Caki2 (cell line): ENCODE measurements around the gene GHRH. TPM values are rescaled to one million over a fixed set of nuclear protein-coding genes. Genes with fewer than 3 reads are reported as not detected.

Source experiments
- DNase-seq: peaks from one replicate; pipeline ENCODE4 v3.0.0-alpha.2; 2015; ENCODE audit warnings: low read depth
- in situ Hi-C: cut with HindIII; loops from 2 replicates; pipeline ENCODE4 v1.10.0; 2016; ENCODE audit warnings: low sequenced_read_pairs, low pct_unique_long_range_greater_than_20kb, mixed read lengths
- total RNA-seq: library from RNA; depleted of rRNA; stranded (reverse); fragments of >200 nt; shearing (Covaris generic); gene quantifications from 2 replicates; pipeline ENCODE4 v1.2.3, GENCODE V29; 2014; ENCODE audit warnings: low replicate concordance

GHRH gene
- total RNA-seq, 1 experiment from 2014 or later, result not detected

DNA sequence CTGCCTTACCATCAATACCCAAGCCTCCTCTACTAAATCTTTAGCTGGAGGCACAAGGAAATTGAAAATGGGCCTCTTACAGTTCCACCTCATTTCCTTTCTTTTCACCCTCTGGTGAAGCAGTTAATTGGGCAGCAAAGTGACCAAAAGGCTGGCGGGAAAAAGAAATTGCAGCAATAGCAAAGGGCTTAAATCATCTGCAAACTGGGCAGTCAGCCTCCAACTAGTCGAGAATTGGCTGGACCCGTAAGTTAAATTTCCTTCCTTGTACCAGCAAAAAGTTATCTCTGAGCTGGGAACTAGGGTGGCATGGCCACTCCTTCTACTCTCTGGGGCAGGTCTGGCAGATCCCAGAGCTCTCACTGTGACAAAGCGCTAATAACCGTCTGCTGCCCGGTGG lies 33.5 kb downstream of the GHRH start:
- no peak for DNase-seq
- in situ Hi-C loops, result no loop called here

DNA sequence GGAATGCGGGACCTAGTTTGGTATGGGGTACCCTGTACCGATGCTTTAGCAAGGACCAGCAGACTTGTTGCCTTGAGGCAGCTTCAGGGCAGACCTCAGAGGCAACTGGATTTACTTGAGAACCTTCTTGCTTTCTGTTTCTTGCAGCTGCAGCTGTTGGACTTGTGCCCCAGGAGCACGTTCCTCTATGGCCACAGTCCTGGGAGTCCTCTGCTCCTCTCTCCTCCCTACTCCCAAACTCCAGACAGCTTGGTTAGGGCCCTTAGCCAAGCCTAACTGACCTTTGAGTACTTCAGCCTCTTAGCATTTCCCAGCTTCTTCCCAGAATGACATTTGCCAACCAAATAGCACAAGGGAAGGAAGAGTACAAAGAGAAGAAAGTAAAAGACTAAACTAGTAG lies 34.7 kb downstream of the GHRH start:
- in situ Hi-C loops, result no loop called here
- no peak for DNase-seq

GRCh38 chr20:37225146-37225545 lies 36.5 kb downstream of the GHRH start:
- in situ Hi-C loops, result no loop called here
- no peak for DNase-seq

DNA sequence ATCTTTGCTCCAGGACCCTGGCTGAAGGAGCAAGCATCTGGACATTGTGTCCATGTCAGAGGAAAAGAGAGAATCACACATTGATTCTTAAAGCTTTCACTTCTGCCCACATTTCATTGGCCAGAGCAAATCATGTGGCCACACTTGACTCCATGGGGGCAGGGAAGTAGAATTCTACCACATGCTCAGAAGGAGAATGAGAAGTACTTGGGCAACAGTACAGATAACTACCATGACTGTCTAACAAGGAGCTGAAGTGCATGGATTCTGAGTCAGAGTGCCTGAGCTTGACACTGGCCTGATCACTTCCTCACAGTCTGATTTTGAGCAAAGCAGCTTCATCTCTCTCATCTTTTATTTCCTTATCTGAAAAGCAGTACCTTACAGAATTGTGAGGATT lies 38.6 kb downstream of the GHRH start:
- DNase-seq, result peak; percentile 35
- in situ Hi-C loops, result no loop called here

DNA sequence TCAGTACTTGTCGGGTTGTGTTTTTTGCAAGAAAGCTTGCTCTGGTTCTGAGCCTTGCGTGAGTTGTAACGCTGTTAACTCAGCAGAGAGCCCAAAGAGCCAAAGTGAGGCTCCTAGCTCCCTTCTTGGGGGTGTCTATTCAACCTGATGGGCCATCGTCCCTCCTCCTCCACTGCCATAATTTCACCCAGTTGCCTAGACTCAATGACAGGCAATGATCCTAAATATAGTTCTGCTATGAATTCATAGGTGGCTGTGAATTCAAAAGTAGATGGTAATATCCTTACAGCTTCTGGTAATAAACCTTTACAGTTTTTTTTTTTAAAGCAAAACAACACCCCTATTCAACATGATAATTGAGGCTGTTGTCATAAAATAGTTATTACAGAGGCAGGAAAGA lies 39.5 kb downstream of the GHRH start:
- DNase-seq, result no peak
- in situ Hi-C loops, result no loop called here

GRCh38 chr20:37220731-37221130 lies 40.9 kb downstream of the GHRH start:
- in situ Hi-C loops, result no loop called here
- DNase-seq, result no peak

GRCh38 chr20:37219751-37220668 lies 41.6 kb downstream of the GHRH start:
- no peak for DNase-seq
- in situ Hi-C loops, result no loop called here

DNA sequence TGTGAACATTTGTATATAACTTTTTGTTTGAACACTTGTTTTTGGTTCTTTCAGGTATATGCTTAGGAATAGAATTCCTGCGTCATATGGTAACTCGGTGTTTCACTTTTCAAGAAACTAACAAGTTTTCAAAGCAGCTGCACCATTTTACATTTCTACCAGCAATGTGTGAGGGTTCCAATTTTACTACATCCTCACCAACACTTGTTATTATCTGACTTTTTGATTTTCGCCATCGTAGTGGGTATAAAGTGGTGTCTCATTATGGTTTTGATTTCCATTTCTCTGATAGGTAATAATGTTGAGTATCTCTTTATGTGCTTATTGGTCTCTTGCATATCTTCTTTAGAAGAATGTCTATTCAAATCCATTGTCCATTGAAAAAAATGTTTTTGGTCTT lies 42.6 kb downstream of the GHRH start:
- no peak for DNase-seq
- in situ Hi-C loops, result no loop called here

DNA sequence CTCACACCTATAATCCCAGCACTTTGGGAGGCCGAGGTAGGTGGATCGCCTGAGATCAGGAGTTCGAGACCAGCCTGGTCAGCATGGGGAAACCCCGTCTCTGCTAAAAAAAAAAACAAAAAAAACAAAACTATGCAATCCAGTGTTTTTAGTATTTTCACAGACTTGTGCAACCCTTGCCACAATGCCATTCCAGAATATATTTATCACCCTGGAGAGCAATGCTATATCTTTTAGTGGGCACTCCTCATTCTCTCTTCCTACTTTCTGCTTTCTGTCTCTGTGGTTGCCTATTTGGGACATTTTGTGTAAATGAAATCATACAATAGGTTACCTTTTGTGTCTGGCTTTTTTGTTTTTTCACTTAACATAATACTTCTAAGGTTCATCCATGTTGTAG lies 43.2 kb downstream of the GHRH start:
- in situ Hi-C loops, result no loop called here
- DNase-seq, result no peak

DNA sequence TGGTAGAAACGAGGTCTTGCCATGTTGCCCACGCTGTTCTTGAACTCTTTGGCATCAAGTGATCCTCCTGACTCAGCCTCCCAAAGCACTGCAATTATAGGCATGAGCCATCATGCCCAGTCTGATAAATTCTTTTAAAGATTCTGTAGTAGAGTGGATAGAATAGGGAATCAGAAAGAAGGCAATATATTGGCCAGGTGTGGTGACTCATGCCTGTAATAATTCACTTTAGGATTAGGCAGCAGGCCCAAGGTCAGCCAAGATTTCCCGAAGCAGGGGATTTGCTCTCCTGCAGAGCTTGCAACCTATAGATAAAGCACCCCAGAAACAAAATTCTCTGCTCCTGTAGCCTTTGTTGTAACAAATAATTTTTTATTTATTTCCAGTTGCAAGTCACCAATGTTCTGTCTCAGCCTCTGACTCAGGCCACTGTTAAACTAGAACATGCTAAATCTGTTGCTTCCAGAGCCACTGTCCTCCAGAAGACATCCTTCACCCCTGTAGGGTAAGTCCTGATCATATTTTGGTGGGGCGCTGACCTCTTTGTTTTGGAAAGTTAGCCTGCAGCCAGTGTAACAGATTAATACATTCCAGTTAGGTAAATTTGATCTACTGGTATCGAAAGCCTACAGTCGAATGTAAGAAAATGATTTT lies 51.8 kb downstream of the GHRH start:
- in situ Hi-C loops, result no loop called here
- DNase-seq, result no peak

- in situ Hi-C loops, result no loop called here
- no peak for DNase-seq
These were observed 52.4 kb downstream of the GHRH start for GRCh38 chr20:37209193-37209592.

GRCh38 chr20:37207171-37207570 lies 54.4 kb downstream of the GHRH start:
- in situ Hi-C loops, result no loop called here

GRCh38 chr20:37205794-37206193 lies 55.8 kb downstream of the GHRH start:
- in situ Hi-C loops, result no loop called here
- DNase-seq, result no peak

More at GRCh38 chr20:37207171-37207570, 54.4 kb downstream of the GHRH start:
- DNase-seq, result no peak

DNA sequence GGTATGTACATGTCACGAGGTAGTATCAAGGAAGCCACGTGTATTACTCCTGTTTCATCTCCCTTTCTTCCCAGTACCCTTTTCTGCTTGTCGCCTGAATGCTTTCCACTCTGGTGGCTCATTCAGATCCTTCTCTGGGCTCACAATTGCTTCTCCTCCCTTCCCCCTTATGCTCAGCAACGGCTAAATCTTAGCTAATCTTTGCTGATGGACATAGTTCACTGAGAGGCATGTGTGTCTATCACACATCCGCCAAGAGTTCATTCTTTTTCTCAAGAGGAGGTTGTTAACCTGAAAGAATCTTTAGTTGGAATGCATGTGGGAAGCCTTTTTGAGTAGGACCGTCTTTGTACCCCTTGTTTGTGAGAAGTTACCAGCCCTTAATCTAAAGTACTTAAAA lies 56.5 kb downstream of the GHRH start:
- in situ Hi-C loops, result no loop called here
- no peak for DNase-seq

DNA sequence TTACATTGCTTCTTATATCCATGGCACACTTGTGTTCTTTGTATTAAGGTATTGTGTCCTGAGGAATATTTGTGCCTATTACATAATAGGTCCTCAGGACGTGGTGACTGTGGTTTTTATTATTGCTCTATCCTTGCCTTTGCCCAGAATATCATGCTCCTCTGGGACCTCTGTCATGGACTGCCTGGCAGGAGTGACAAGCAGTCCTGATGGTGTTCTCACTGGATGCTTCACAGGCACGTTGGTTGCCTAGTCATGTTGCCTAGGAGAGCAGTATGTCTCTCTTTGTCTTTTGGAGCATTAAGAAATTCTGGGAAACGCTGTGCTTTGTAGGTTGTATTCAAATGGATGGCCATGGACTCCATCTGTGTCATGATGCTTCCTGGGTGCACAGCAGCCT lies 57.6 kb downstream of the GHRH start:
- no peak for DNase-seq
- in situ Hi-C loops, result no loop called here

DNA sequence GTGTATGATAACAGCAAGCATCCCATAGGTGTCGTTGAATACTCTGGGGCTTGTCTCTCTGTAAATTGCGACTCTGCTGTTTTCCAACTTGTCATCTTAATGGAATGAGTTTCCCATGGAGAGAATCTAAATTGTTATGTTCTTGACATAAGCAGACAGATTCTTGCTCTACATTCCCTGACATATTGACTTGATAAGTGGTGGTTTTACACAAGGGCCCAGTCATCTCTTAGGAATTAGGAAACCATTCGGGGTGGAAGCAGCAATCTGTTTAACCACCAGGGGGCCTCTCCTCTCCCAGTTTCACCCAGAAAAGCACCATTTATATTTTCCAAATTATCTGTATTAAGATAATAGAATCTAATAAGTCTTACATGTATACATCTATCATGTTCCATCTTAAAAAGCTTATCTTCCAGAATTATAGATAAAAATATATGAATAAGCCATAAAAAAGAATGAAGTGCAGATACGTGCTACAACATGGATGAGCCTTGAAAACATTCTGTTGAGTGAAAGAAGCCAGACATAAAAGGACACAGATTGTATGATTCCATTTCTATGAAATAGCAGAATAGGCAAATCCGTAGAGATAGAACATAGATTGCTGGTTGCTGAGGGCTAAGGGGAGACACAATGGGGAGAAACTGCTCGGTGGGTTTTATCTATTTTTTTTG lies 59.2 kb downstream of the GHRH start:
- DNase-seq, result peak; percentile 81
- in situ Hi-C loops, result no loop called here

DNA sequence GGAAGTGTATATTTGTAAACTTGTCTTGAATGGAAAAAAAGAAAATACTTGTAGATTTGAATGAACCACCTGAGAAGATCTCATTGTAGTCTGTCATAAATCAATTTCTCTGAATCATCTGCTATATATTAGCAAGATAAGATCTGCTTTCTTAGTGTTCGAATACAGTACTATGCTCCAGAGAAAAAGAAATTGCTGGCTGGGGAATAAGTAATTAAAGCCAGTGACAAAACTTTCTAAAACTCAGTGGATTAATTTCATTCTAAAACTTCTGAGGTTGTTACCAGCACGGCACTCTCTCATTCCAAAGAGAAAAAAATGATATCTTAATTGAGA lies 59.8 kb downstream of the GHRH start:
- DNase-seq, result no peak
- in situ Hi-C loops, result no loop called here
